ENCODE results near the gene MTERF2. TPM values are rescaled to one million over a fixed set of nuclear protein-coding genes. Genes with fewer than 3 reads are reported as not detected.
A peak's percentile ranks its signal among the peaks of the same experiment; 100 is the strongest.
"Not testable (repeated sequence)": the region's sequence is repeated elsewhere in the genome, so short reads cannot be mapped to it uniquely, and the experiment has no call there.

MTERF2 gene
- polyA plus RNA-seq (2013, experiment 1 of 2; ENCODE audit: insufficient read length): 6.6 TPM
- 6.7 TPM for polyA plus RNA-seq (2013, experiment 2 of 2; ENCODE audit: insufficient read length)

- peak; percentile 97 for DNase-seq
These were observed at the start of gene MTERF2 for GRCh38 chr12:106986625-106987389. MTERF2 (minus strand) TSS chr12:106987146; CDS start chr12:106978714, 8,432 bp downstream.

- DNase-seq: no peak
These were observed 48.8 kb upstream of the MTERF2 start for GRCh38 chr12:107035733-107036132.

- DNase-seq: no peak
These were observed 47.1 kb upstream of the MTERF2 start for GRCh38 chr12:107033758-107034739.

GRCh38 chr12:107032266-107032665, 45.3 kb upstream of the MTERF2 start:
- DNase-seq: no peak

GRCh38 chr12:107031061-107031460, 44.1 kb upstream of the MTERF2 start:
- DNase-seq: no peak

- DNase-seq: no peak
These were observed 42.1 kb upstream of the MTERF2 start for GRCh38 chr12:107029081-107029480.

GRCh38 chr12:107027636-107028053, 40.7 kb upstream of the MTERF2 start:
- DNase-seq: peak; percentile 96

GRCh38 chr12:107026806-107027635, 40.1 kb upstream of the MTERF2 start:
- DNase-seq: no peak

GRCh38 chr12:107026356-107026755, 39.4 kb upstream of the MTERF2 start:
- not testable (repeated sequence) for DNase-seq

GRCh38 chr12:107025671-107026070, 38.7 kb upstream of the MTERF2 start:
- no peak for DNase-seq

GRCh38 chr12:107019546-107019945, 32.6 kb upstream of the MTERF2 start:
- DNase-seq: no peak

GRCh38 chr12:107017042-107017441, 30.1 kb upstream of the MTERF2 start:
- no peak for DNase-seq

GRCh38 chr12:107014055-107014454, 27.1 kb upstream of the MTERF2 start:
- no peak for DNase-seq

GRCh38 chr12:107012736-107013425, 25.9 kb upstream of the MTERF2 start:
- no peak for DNase-seq

GRCh38 chr12:107011519-107011918, 24.6 kb upstream of the MTERF2 start:
- DNase-seq: no peak

GRCh38 chr12:107007411-107007810, 20.5 kb upstream of the MTERF2 start:
- no peak for DNase-seq

- DNase-seq: not testable (repeated sequence)
These were observed 15.7 kb upstream of the MTERF2 start for GRCh38 chr12:107002665-107003064.

- DNase-seq: no peak
These were observed 12.5 kb upstream of the MTERF2 start for GRCh38 chr12:106999446-106999845.

GRCh38 chr12:106997916-106998315, 11.0 kb upstream of the MTERF2 start:
- DNase-seq: no peak

GRCh38 chr12:106996102-106996501, 9.2 kb upstream of the MTERF2 start:
- not testable (repeated sequence) for DNase-seq

GRCh38 chr12:106994579-106995220, 7.8 kb upstream of the MTERF2 start:
- peak; percentile 77 for DNase-seq
